Right cardiac atrium (tissue), 5 donors: ENCODE results near the gene NPPB. TPM values are rescaled to one million over a fixed set of nuclear protein-coding genes. Genes with fewer than 3 reads are reported as not detected.
A peak's percentile ranks its signal among the peaks of the same experiment; 100 is the strongest.

Experiments
- ATAC-seq, 2 donors: fragments of 200-7000 bp; cut with Tn5 transposase; one replicate each; pipeline versions ENCODE4 v1.8.0 to v1.9.1; 2020; ENCODE audit warnings: moderate library complexity in 2 of 2, mild to moderate bottlenecking in 1 of 2
- DNase-seq, 3 donors: peaks; one replicate each; pipeline ENCODE4 v3.0.0-alpha.2; 2020
- H3K27ac ChIP-seq: one replicate; pipeline ENCODE4 v1.5.1; 2013; ENCODE audit warnings: mild to moderate bottlenecking, low read length, control low read depth, moderate library complexity
- H3K27me3 ChIP-seq: one replicate; pipeline ENCODE4 v1.6.1; 2013; ENCODE audit not compliant: control insufficient read depth, insufficient read depth
- H3K4me1 ChIP-seq: one replicate; pipeline ENCODE4 v1.6.1; 2013; ENCODE audit warnings: low read length; ENCODE audit not compliant: control insufficient read depth, insufficient read depth
- H3K4me3 ChIP-seq: one replicate; pipeline ENCODE4 v1.5.1; 2013; ENCODE audit warnings: low read length, control low read depth
- H3K9me3 ChIP-seq: one replicate; pipeline ENCODE4 v1.6.1; 2013; ENCODE audit warnings: low read length; ENCODE audit not compliant: control insufficient read depth
- WGBS: extraction: QIAGEN DNeasy Blood & Tissue Kit; methylation state at CpG from one replicate; pipeline ENCODE4 v1.1.7; 2013; 5-methylcytosine and 5-hydroxymethylcytosine counted together
- intact Hi-C, 4 donors: fragments of 100-400 bp; cut with DNase I; formaldehyde crosslinking; loops; one replicate each; pipeline versions ENCODE4 v1.11.0 to v1.14.0; 2022 to 2023
- polyA plus RNA-seq: library from polyadenylated mRNA; stranded (reverse); fragments of 200-250 nt; gene quantifications from one replicate; pipeline ENCODE4 v1.2.3, GENCODE V29; 2013
- total RNA-seq, 4 donors: library from RNA; stranded (reverse); fragmentation: NEBNext Ultra II Directional; extraction: Animal tissue kit (Norgen Biotek cat#: 25700); gene quantifications; one replicate each; pipeline ENCODE4 v1.2.1, GENCODE V29; 2021
- donor health status: healthy with polysubstance abuse.
- donor health status: DM: no; HTN: yes; CAD: no.
- donor health status: DM: no; HTN: no; CAD: no.
- donor health status: DM: no; HTN: yes; CAD: no; lungs with severe emphysema.
- donor health status: DM: yes; HTN: yes; CAD: no.

Gene NPPB
- total and polyA plus RNA-seq, 5 donors: 37.1 to 2,245 (median 248) TPM

- intact Hi-C loops: no loop called here
- H3K27ac ChIP-seq: peak overlapping the region; percentile 61
- H3K27me3 ChIP-seq: no peaks in the 10 kb centered on the region
- no peak for ATAC-seq
- 43% methylated on average over 10 of the region's 10 CpGs for WGBS
- no peaks in the 10 kb centered on the region for H3K4me1 ChIP-seq
- DNase-seq: no peak
- no peaks in the 10 kb centered on the region for H3K9me3 ChIP-seq
- no peak overlapping the region for H3K4me3 ChIP-seq
Observed at GRCh38 chr1:11857164-11857851, 1.4 kb downstream of the NPPB start.

GRCh38 chr1:11856698-11857097 is 2.0 kb downstream of the NPPB start:
- Histone ChIP-seq H3K27me3 (no peaks in the 10 kb centered on the region), H3K4me3 (no peak overlapping the region), H3K27ac (peak overlapping the region; percentile 61), H3K9me3 (no peaks in the 10 kb centered on the region), H3K4me1 (no peaks in the 10 kb centered on the region)
- WGBS: 45% methylated on average over 3 of the region's 3 CpGs
- DNase-seq (no peak), ATAC-seq (peak in 1 of 2 donors; percentile 17)
- intact Hi-C loops: no loop called here

GRCh38 chr1:11855430-11855829 is 3.3 kb downstream of the NPPB start:
- H3K27me3 ChIP-seq: no peaks in the 10 kb centered on the region
- WGBS: 72% methylated on average over 8 of the region's 8 CpGs
- intact Hi-C loops: no loop called here
- no peak for ATAC-seq
- H3K27ac ChIP-seq: no peak overlapping the region
- H3K4me1 ChIP-seq: no peaks in the 10 kb centered on the region
- DNase-seq: no peak
- H3K9me3 ChIP-seq: no peaks in the 10 kb centered on the region
- H3K4me3 ChIP-seq: no peak overlapping the region

GRCh38 chr1:11854519-11854918 is 4.2 kb downstream of the NPPB start:
- intact Hi-C loops: no loop called here
- Histone ChIP-seq H3K9me3 (no peaks in the 10 kb centered on the region), H3K4me3 (no peak overlapping the region), H3K27me3 (no peaks in the 10 kb centered on the region), H3K4me1 (no peaks in the 10 kb centered on the region), H3K27ac (no peak overlapping the region)
- no peak for DNase-seq
- WGBS: 51% methylated on average over 8 of the region's 8 CpGs
- no peak for ATAC-seq

GRCh38 chr1:11851180-11851579 is 7.6 kb downstream of the NPPB start:
- WGBS: 75% methylated on average over 7 of the region's 7 CpGs
- Histone ChIP-seq H3K4me1 (no peaks in the 10 kb centered on the region), H3K27me3 (no peaks in the 10 kb centered on the region), H3K4me3 (no peak overlapping the region), H3K9me3 (no peaks in the 10 kb centered on the region), H3K27ac (no peak overlapping the region)
- no peak for ATAC-seq
- intact Hi-C loops: no loop called here
- no peak for DNase-seq

- H3K4me3 ChIP-seq: no peak overlapping the region
- no peak for ATAC-seq
- H3K27ac ChIP-seq: no peak overlapping the region
- intact Hi-C loops: no loop called here
- H3K27me3 ChIP-seq: no peaks in the 10 kb centered on the region
- no peak for DNase-seq
- H3K4me1 ChIP-seq: no peaks in the 10 kb centered on the region
- H3K9me3 ChIP-seq: no peaks in the 10 kb centered on the region
- WGBS: 45% methylated on average over 11 of the region's 11 CpGs
Observed at GRCh38 chr1:11850156-11850555, 8.6 kb downstream of the NPPB start.

GRCh38 chr1:11848373-11848700 is 10.4 kb downstream of the NPPB start:
- no peaks in the 10 kb centered on the region for H3K9me3 ChIP-seq
- no peak overlapping the region for H3K4me3 ChIP-seq
- no peaks in the 10 kb centered on the region for H3K4me1 ChIP-seq
- H3K27ac ChIP-seq: peak overlapping the region; percentile 14
- intact Hi-C loops: no loop called here
- 48% methylated on average over 9 of the region's 9 CpGs for WGBS
- ATAC-seq (peak; percentile 8 to 9), DNase-seq (no peak)
- H3K27me3 ChIP-seq: no peaks in the 10 kb centered on the region

GRCh38 chr1:11847667-11848372 is 10.9 kb downstream of the NPPB start, which contains the start of gene NPPA:
NPPA (minus strand) TSS chr1:11847783; CDS start chr1:11847684, 99 bp downstream.
- WGBS: 41% methylated on average over 18 of the region's 18 CpGs
- peak; percentile 85 to 94 (median 92) for DNase-seq
- ATAC-seq: peak; percentile 56 to 69
- H3K4me3 ChIP-seq: peak within 1 kb of the TSS; percentile 38
- peak within 1 kb of the TSS; percentile 93 for H3K27ac ChIP-seq
- intact Hi-C loops: no loop called here
- H3K4me1 ChIP-seq: no peaks in the 10 kb centered on the region
- H3K9me3 ChIP-seq: no peaks in the 10 kb centered on the region
- no peaks in the 10 kb centered on the region for H3K27me3 ChIP-seq

- ATAC-seq (no peak), DNase-seq (no peak)
- 35% methylated on average over 5 of the region's 5 CpGs for WGBS
- intact Hi-C loops: no loop called here
- peak overlapping the region; percentile 54 for H3K27ac ChIP-seq
- H3K4me3 ChIP-seq: peak overlapping the region; percentile 27
- H3K9me3 ChIP-seq: no peaks in the 10 kb centered on the region
- H3K4me1 ChIP-seq: no peaks in the 10 kb centered on the region
- H3K27me3 ChIP-seq: no peaks in the 10 kb centered on the region
Observed at GRCh38 chr1:11845641-11846335, 13.0 kb downstream of the NPPB start.

- peak; percentile 0 to 4 for ATAC-seq
- DNase-seq: peak; percentile 37 to 75 (median 74)
Observed at GRCh38 chr1:11842154-11843041, 16.3 kb downstream of the NPPB start.

More at GRCh38 chr1:11842154-11843041, 16.3 kb downstream of the NPPB start:
- H3K27me3 ChIP-seq: no peaks in the 10 kb centered on the region
- no peaks in the 10 kb centered on the region for H3K9me3 ChIP-seq
- H3K27ac ChIP-seq: peak overlapping the region; percentile 61
- no peaks in the 10 kb centered on the region for H3K4me1 ChIP-seq
- intact Hi-C loops: no loop called here
- WGBS: 43% methylated on average over 19 of the region's 19 CpGs
- H3K4me3 ChIP-seq: no peak overlapping the region
